ENCODE data around the gene ZNF326.

DNA sequence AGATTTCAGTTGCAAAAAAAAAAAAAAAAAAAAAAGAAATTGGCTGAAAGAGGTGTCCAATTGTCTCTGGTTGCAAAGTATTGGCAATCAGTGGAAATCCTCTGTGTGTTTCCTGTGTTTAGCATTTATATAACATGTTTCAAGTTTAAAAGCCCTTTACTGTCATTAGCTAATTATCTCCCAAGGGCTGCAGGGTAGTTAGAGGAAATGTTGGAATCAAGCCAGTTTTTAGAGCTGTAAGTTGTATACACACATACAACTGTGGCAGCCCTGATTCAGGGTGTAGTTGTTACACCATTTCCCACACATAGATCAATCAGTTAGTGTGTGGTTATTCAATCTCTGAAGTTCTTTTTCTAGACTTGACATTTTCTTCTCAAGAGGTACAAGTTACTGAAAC lies 8.9 kb upstream of the ZNF326 start:
- TF ChIP-seq, protein P1, sequence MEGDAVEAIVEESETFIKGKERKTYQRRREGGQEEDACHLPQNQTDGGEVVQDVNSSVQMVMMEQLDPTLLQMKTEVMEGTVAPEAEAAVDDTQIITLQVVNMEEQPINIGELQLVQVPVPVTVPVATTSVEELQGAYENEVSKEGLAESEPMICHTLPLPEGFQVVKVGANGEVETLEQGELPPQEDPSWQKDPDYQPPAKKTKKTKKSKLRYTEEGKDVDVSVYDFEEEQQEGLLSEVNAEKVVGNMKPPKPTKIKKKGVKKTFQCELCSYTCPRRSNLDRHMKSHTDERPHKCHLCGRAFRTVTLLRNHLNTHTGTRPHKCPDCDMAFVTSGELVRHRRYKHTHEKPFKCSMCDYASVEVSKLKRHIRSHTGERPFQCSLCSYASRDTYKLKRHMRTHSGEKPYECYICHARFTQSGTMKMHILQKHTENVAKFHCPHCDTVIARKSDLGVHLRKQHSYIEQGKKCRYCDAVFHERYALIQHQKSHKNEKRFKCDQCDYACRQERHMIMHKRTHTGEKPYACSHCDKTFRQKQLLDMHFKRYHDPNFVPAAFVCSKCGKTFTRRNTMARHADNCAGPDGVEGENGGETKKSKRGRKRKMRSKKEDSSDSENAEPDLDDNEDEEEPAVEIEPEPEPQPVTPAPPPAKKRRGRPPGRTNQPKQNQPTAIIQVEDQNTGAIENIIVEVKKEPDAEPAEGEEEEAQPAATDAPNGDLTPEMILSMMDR (optimal IDR thresholded peaks at IDR 0.05 in 1 of 3, IDR thresholded peaks at IDR 0.05 in 1 of 3, conservative IDR thresholded peaks at IDR 0.05 in 1 of 3; ENCODE audit: extremely low read depth in 1 of 3, insufficient read depth in 2 of 3, low read length in 3 of 3) = no peak
- no peak for TF ChIP-seq EZH2 (IDR thresholded peaks at IDR 0.05; ENCODE audit: low read length)

Data from keratinocyte (primary cell).